WERI-Rb-1 (cell line): ENCODE data around the gene HEXIM1.

Experiments
- DNase-seq: peaks from one replicate; pipeline ENCODE4 v3.0.0-alpha.2; 2020
- H3K27ac ChIP-seq: fragments of 250-450 bp; sonication (Bioruptor Pico); 2 replicates; pipeline ENCODE4 v1.5.1; 2020; ENCODE audit warnings: mild to moderate bottlenecking, moderate library complexity
- H3K27me3 ChIP-seq: fragments of 250-450 bp; sonication (Bioruptor Pico); 2 replicates; pipeline ENCODE4 v1.5.1; 2021; ENCODE audit warnings: mild to moderate bottlenecking, low read depth, moderate library complexity; ENCODE audit not compliant: insufficient read depth, severe bottlenecking
- H3K36me3 ChIP-seq: fragments of 250-450 bp; sonication (Bioruptor Pico); 2 replicates; pipeline ENCODE4 v1.5.1; 2020; ENCODE audit warnings: mild to moderate bottlenecking, moderate library complexity
- H3K4me3 ChIP-seq: 2 replicates; pipeline ENCODE4 v1.5.1; 2011; ENCODE audit warnings: low read depth, mild to moderate bottlenecking, control low read depth, low read length
- H3K9me3 ChIP-seq: fragments of 250-450 bp; sonication (Bioruptor Pico); 2 replicates; pipeline ENCODE4 v1.5.1; 2021; ENCODE audit warnings: mild to moderate bottlenecking, moderate library complexity; ENCODE audit not compliant: severe bottlenecking
- TF ChIP-seq, protein P1 (sequence below): IDR thresholded peaks from 2 replicates; pipeline ENCODE4 v1.5.1; 2011; ENCODE audit warnings: low read depth, mild to moderate bottlenecking, control low read depth, inconsistent platforms, low read length

HEXIM1 gene

GRCh38 chr17:45135192-45135977 lies 12.9 kb upstream of the HEXIM1 start, which contains the start of gene ACBD4:
Gene ACBD4, plus strand, starts transcription at chr17:45135687. Its CDS starts 458 bp downstream, at chr17:45136145.
- Histone ChIP-seq H3K9me3 (no peaks in the 10 kb centered on the region), H3K27ac (peak within 1 kb of the TSS; percentile 18; the same call in 1 of the 2 replicates), H3K4me3 (peak within 1 kb of the TSS; percentile 56), H3K36me3 (no peaks in the 10 kb centered on the region), H3K27me3 (no peaks in the 10 kb centered on the region)
- TF ChIP-seq, protein P1, sequence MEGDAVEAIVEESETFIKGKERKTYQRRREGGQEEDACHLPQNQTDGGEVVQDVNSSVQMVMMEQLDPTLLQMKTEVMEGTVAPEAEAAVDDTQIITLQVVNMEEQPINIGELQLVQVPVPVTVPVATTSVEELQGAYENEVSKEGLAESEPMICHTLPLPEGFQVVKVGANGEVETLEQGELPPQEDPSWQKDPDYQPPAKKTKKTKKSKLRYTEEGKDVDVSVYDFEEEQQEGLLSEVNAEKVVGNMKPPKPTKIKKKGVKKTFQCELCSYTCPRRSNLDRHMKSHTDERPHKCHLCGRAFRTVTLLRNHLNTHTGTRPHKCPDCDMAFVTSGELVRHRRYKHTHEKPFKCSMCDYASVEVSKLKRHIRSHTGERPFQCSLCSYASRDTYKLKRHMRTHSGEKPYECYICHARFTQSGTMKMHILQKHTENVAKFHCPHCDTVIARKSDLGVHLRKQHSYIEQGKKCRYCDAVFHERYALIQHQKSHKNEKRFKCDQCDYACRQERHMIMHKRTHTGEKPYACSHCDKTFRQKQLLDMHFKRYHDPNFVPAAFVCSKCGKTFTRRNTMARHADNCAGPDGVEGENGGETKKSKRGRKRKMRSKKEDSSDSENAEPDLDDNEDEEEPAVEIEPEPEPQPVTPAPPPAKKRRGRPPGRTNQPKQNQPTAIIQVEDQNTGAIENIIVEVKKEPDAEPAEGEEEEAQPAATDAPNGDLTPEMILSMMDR, result peak; percentile 100
- DNase-seq, result peak; percentile 98

DNA sequence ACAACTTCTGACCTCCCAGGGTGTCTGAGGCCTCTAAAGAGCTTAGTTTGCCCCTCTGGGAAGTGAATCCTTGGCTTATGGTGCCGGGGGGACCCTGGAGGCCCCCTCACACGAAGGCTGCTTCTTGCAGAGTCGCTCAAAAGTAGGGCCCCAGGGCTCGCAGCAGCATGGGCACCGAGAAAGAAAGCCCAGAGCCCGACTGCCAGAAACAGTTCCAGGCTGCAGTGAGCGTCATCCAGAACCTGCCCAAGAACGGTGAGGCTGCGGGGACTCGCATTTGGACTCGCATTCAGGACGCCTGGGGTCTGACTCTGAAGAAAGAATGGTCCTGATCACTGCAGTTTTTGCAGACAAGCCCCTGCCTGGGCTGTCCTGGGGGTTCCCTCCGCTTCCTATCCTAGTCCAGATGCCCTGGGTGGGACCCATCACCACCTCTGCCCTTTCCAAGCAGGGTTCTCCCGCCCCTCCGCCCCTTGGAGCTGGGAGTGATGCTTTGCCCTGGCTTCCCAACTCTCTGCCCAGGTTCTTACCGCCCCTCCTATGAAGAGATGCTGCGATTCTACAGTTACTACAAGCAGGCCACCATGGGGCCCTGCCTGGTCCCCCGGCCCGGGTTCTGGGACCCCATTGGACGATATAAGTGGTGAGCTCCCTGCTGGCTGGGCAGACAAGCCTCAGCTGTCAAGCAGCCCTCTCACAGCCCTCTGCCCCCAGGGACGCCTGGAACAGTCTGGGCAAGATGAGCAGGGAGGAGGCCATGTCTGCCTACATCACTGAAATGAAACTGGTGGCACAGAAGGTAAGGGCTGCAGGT lies 12.1 kb upstream of the HEXIM1 start:
- Histone ChIP-seq H3K27me3 (no peaks in the 10 kb centered on the region), H3K4me3 (peak overlapping the region; percentile 56), H3K27ac (peak overlapping the region; percentile 18; the same call in 1 of the 2 replicates), H3K36me3 (no peaks in the 10 kb centered on the region), H3K9me3 (no peaks in the 10 kb centered on the region)
- TF ChIP-seq, protein P1, result no peak
- no peak for DNase-seq

GRCh38 chr17:45136846-45137560 lies 11.3 kb upstream of the HEXIM1 start:
- no peaks in the 10 kb centered on the region for H3K36me3 ChIP-seq
- H3K27ac ChIP-seq, result no peak overlapping the region
- H3K4me3 ChIP-seq, result no peak overlapping the region
- TF ChIP-seq, protein P1, result no peak
- no peak for DNase-seq
- no peaks in the 10 kb centered on the region for H3K9me3 ChIP-seq
- no peaks in the 10 kb centered on the region for H3K27me3 ChIP-seq

DNA sequence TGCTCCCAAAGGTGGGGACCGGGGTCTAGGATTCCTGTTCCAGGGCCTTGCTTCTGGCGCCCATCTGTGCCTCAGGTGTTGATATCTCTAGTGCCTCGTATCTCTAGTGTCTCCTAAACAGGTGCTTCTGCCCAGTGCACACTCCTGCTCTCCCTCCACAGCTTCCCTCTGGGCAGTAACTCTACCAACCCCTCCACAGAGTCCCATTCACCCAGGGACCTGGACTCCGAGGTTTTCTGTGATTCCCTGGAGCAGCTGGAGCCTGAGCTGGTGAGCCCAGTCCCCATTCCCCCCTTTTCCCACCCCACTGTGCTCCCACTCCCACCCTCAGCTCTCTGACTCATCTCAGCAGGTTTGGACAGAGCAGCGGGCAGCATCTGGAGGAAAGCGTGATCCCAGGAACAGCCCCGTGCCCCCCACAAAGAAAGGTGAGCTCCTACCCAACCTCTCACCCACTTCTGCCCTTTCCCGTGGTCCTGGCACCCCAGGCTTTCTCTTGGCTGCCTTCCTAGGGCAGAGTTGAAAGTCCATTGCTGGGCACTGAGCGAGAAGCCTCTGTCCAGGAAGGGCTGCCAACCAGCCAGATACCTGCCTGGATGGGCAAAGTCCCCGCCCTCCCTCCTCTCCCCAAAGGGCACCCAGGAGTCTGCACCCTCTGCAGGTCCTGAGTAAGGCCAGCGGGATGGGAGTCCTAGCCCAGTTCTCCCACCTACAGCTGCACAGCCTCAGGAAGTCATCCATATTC lies 10.5 kb upstream of the HEXIM1 start:
- H3K27me3 ChIP-seq, result no peaks in the 10 kb centered on the region
- DNase-seq, result no peak
- no peaks in the 10 kb centered on the region for H3K36me3 ChIP-seq
- no peak overlapping the region for H3K4me3 ChIP-seq
- H3K27ac ChIP-seq, result no peak overlapping the region
- TF ChIP-seq, protein P1, result no peak
- no peaks in the 10 kb centered on the region for H3K9me3 ChIP-seq

DNA sequence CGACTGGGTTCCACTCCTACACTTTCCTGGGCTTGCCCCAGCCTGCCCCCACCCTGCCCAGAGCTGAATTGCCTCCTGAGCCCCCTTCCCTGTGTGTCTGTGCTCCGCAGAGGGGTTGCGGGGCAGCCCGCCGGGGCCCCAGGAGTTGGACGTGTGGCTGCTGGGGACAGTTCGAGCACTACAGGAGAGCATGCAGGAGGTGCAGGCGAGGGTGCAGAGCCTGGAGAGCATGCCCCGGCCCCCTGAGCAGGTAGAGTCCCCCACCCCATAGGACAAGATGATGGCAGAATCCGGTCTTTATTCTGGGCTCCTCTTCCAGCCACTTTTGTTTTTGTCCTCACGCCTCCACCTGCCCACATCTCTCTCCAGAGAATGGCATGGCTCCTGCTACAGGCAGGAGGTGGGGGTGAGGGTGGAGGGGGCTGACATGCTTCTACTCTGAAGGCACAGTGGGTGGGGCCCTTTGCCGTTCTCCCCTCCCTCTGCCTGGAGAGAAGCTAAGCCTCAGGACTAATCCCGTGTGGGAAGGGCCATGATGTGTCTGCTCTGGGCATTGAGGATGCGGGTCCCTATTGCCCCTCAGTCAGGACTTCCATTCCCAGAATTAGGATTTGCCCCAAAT lies 9.3 kb upstream of the HEXIM1 start:
- Histone ChIP-seq H3K27me3 (no peaks in the 10 kb centered on the region), H3K36me3 (no peaks in the 10 kb centered on the region), H3K4me3 (no peak overlapping the region), H3K27ac (peak overlapping the region; percentile 13; the same call in 1 of the 2 replicates), H3K9me3 (no peaks in the 10 kb centered on the region)
- TF ChIP-seq, protein P1, result no peak
- DNase-seq, result peak; percentile 86
